Measurements from ENCODE around the gene CNTNAP1. TPM values are rescaled to one million over a fixed set of nuclear protein-coding genes. Genes with fewer than 3 reads are reported as not detected.

Gene CNTNAP1
- total RNA-seq = 1 to 10 TPM in 3 of 4 donors, under 1 TPM in 1; 0.35 to 5.0 (median 1.3) TPM

DNA sequence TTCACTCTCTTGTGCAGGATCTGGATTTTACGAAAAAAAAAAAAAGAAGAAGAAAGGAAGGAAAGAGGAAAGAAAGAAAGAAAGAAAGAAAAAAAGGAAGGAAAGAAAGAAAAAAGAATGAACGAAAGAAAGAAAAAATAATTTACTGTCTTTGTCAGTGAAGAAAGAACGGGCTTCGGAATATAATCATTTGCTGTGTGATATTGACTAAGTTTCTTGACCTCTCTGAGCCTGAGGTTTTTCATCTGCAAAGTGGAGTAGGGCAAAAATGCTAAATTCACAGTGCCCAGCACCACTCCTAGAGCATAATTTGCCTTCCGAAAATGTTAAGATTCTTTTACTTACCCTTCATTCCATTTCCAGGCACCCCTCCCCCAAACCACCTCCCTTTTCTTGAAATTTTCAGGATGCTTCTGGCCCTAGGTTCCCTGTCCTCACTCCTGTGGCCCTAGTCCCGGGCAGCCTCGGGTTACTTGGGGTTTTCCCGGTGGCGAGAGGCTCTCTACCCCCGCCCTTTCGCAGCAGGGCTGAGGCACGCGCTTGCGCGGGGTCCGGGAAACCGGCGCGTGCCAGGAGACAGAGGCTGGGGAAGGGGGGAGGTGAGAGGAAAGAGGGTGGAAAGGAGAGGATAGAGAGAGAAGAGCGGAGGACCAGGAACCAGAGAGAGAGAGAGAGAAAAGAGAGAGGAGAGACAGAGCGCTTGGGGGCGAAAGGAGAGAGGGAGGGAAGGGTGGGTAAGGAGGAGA, at the start of gene CNTNAP1:
Gene CNTNAP1 (plus strand): TSS at position 556 of the 746 bp plus-strand sequence. CDS start 299 bp downstream, outside the sequence.
- no peak for TF ChIP-seq POLR2A (IDR thresholded peaks at IDR 0.05)
- Histone ChIP-seq H3K4me3 (peak within 1 kb of the TSS; percentile 26 to 44 (median 42)), H3K27ac (peak within 1 kb of the TSS; percentile 21 to 53 (median 42)), H3K9me3 (no peaks in the 10 kb centered on the region), H3K36me3 (no peaks in the 10 kb centered on the region), H3K4me1 (peaks cover 8 to 56% (median 33%) of the 10 kb centered on the region in 4 donors), H3K27me3 (no peaks in the 10 kb centered on the region)
- no peak for DNase-seq

DNA sequence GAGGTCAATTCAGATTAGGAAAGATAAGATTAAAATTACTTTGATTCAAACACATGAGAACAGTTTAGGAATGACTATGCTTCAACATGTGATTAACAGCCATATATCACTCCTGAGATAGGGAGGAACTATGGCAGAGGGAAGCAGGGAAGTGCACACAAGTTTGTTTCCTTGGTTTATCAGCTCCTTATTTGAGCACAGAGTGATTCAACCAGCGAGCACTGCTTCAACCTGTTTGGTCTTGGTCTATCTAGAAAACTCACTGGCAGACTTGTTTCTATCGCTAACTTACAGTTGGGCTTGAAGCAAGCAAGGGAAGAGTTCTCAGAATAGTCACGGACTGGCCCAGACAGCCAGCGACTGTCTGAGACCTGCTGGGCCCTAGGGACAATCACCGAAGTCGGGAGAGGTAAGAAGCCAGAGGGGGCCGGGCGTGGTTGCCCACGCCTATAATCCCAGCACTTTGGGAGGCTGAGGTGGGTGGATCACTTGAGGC, 49.3 kb upstream of the CNTNAP1 start:
- H3K27me3 ChIP-seq = no peaks in the 10 kb centered on the region
- no peaks in the 10 kb centered on the region for H3K9me3 ChIP-seq
- H3K4me3 ChIP-seq = no peak overlapping the region
- no peak for DNase-seq
- no peaks in the 10 kb centered on the region for H3K4me1 ChIP-seq
- no peaks in the 10 kb centered on the region for H3K36me3 ChIP-seq
- H3K27ac ChIP-seq = no peak overlapping the region
- TF ChIP-seq, protein P1, sequence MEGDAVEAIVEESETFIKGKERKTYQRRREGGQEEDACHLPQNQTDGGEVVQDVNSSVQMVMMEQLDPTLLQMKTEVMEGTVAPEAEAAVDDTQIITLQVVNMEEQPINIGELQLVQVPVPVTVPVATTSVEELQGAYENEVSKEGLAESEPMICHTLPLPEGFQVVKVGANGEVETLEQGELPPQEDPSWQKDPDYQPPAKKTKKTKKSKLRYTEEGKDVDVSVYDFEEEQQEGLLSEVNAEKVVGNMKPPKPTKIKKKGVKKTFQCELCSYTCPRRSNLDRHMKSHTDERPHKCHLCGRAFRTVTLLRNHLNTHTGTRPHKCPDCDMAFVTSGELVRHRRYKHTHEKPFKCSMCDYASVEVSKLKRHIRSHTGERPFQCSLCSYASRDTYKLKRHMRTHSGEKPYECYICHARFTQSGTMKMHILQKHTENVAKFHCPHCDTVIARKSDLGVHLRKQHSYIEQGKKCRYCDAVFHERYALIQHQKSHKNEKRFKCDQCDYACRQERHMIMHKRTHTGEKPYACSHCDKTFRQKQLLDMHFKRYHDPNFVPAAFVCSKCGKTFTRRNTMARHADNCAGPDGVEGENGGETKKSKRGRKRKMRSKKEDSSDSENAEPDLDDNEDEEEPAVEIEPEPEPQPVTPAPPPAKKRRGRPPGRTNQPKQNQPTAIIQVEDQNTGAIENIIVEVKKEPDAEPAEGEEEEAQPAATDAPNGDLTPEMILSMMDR (IDR thresholded peaks at IDR 0.05) = no peak
- no peak for TF ChIP-seq POLR2A (IDR thresholded peaks at IDR 0.05)

DNA sequence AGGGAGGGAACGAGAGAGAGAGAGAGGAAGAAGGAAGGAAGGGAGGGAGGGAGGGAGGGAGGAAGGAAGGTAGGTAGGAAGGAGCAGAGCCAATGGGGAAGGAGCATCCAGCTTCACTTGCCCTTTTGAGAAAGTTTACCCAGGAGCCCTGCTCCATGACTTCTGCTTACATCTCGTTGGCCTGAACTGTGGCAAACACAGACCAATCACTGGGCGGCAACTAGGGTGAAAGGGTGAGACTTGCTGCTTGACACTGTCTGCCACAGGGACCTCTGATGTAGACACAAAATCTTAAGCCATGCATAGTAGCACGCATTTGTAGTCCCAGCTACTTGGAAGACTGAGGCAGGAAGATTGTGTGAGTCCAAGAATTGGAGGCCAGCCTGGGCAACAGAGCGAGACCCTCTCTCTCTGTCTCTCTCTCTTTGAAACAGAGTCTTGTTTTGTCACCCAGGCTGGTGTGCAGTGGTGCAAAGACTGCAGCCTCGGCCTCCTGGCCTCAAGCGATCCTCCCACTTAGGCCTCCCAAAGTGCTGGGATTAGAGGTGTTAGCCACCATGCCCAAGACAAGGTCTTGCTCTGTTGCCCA, 42.7 kb upstream of the CNTNAP1 start:
- TF ChIP-seq, protein P1 (IDR thresholded peaks at IDR 0.05) = no peak
- Histone ChIP-seq H3K27me3 (no peaks in the 10 kb centered on the region), H3K4me3 (no peak overlapping the region), H3K4me1 (no peaks in the 10 kb centered on the region), H3K9me3 (no peaks in the 10 kb centered on the region), H3K27ac (no peak overlapping the region), H3K36me3 (no peaks in the 10 kb centered on the region)
- DNase-seq = no peak

DNA sequence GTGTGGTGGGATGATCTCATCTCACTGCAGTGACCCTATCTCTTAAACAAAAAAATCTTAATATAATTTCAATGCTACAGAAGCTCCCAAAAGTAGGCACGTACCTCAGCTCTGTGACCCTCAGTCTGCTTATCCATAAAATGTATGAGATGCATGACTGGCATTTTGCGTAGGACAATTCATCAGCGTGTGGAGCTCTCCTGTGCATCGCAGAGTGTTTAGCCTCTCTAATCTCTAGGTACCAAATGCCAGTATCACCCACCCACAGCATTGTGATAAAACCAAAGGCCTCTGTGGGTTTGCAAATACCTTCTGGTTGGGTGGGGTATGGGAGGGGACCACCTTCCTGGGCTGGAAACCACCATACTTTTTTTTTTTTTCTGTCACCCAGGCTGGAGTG, 42.2 kb upstream of the CNTNAP1 start:
- no peak for DNase-seq
- H3K9me3 ChIP-seq = no peaks in the 10 kb centered on the region

DNA sequence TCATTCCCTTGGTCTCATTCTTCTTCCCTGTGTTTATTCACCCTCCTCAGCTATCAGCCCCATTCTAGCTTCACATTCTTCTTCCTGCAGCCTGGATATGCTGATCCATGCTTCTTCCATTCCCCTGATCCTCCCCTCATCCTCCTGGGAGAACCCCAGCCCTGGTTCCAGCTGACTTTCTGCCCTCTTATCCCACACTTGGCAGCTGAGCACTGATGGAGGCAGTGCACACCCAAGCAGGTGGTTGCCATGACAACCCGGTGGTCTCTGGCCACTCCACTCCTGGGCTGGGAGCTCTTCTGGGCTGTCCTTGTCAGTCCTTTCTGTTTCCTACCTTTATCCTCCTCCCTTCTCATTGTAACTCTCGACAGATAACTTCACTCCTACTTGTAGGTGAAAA, 40.0 kb upstream of the CNTNAP1 start:
- TF ChIP-seq POLR2A (IDR thresholded peaks at IDR 0.05) = no peak
- TF ChIP-seq, protein P1 (IDR thresholded peaks at IDR 0.05) = no peak
- Histone ChIP-seq H3K36me3 (no peaks in the 10 kb centered on the region), H3K27me3 (no peaks in the 10 kb centered on the region), H3K4me1 (no peaks in the 10 kb centered on the region), H3K4me3 (no peak overlapping the region), H3K27ac (no peak overlapping the region), H3K9me3 (no peaks in the 10 kb centered on the region)
- no peak for DNase-seq

More for the DNA sequence above, 42.2 kb upstream of the CNTNAP1 start:
- Histone ChIP-seq H3K36me3 (no peaks in the 10 kb centered on the region), H3K4me1 (no peaks in the 10 kb centered on the region), H3K4me3 (no peak overlapping the region), H3K27me3 (no peaks in the 10 kb centered on the region), H3K27ac (no peak overlapping the region)
- no peak for TF ChIP-seq POLR2A (IDR thresholded peaks at IDR 0.05)
- TF ChIP-seq, protein P1 (IDR thresholded peaks at IDR 0.05) = no peak

DNA sequence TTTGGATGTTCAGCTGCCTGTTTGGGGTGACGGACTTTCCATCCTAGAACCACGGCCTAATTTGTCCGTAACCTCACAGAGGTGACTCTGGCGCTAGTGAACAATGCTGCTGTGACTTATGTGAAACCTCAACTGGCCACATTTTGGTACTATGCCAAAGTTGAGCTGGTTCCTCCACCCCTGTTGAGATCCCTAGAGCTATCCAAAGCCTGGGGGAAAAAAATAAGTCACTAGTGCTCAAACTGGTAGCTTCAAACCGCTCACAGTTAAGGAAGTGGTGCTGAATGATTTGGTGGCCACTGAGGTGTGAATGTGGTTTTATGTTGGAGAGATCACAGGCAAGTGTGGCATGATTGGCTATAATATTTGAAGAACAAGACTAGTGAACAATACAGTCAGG, 34.6 kb upstream of the CNTNAP1 start:
- no peak overlapping the region for H3K4me3 ChIP-seq
- no peaks in the 10 kb centered on the region for H3K36me3 ChIP-seq
- H3K27ac ChIP-seq = no peak overlapping the region
- no peak for TF ChIP-seq POLR2A (IDR thresholded peaks at IDR 0.05)
- TF ChIP-seq, protein P1 (IDR thresholded peaks at IDR 0.05) = no peak
- no peaks in the 10 kb centered on the region for H3K27me3 ChIP-seq
- no peak for DNase-seq
- no peaks in the 10 kb centered on the region for H3K9me3 ChIP-seq
- no peaks in the 10 kb centered on the region for H3K4me1 ChIP-seq
